ENCODE results near the gene ARPC1A.

ARPC1A gene

DNA sequence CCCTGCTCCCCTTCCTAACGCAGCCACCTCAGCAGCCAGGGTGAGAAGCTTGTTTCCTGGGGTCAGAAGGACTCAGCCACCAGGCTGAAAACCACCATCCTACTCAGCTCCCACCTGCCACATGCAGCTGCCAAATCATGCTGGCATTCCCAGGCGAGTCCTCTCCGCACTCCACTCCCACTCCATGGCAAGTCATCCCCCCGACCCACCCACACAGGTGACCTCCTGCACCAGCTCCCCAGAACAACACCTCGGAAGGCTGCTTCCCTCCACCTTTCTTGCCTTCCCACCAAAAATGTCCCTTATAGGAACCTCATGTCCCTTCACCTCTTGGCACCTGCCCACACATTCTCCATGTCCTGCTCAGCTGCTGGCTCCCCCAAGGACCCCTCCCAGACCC lies 78.1 kb downstream of the ARPC1A start:
- no CpG with 5 or more reads among the region's 5 CpGs for WGBS (ENCODE audit: extremely low coverage, insufficient coverage, insufficient read length)

GRCh38 chr7:99404235-99404976 lies 78.7 kb downstream of the ARPC1A start:
- Histone ChIP-seq H2AFZ (ENCODE audit: insufficient read depth, low read length, poor library complexity) (no peak overlapping the region), H4K12ac (ENCODE audit: low read depth, low read length) (no peak overlapping the region), H3K18ac (ENCODE audit: low read length) (no peak overlapping the region), H3K4me1 (ENCODE audit: control insufficient read depth in 1 of 2, insufficient read depth in 2 of 2, low read length in 2 of 2) (peaks cover 0 to 7% of the 10 kb centered on the region in 2 experiments), H4K91ac (ENCODE audit: low read depth, low read length) (no peak overlapping the region), H3K4me3 (ENCODE audit: low read depth, low read length) (peak overlapping the region; percentile 31), H3K4me2 (ENCODE audit: low read length) (no peak overlapping the region), H4K8ac (ENCODE audit: low read depth, low read length) (no peak overlapping the region), H3K4ac (ENCODE audit: low read depth, low read length) (no peak overlapping the region), H2AK5ac (ENCODE audit: low read length) (no peak overlapping the region), H3K14ac (ENCODE audit: low read length) (no peak overlapping the region), H3K27me3 (ENCODE audit: insufficient read depth, low read length) (peaks cover 2% of the 10 kb centered on the region), H3K79me1 (ENCODE audit: low read length) (peaks cover 14% of the 10 kb centered on the region), H3K79me2 (ENCODE audit: control insufficient read depth, insufficient read depth, low read length, poor library complexity) (peaks cover 15% of the 10 kb centered on the region), H2BK12ac (ENCODE audit: low read length) (no peak overlapping the region), H2BK120ac (ENCODE audit: insufficient read depth, low read length, poor library complexity) (no peak overlapping the region), H3K9ac (ENCODE audit: low read length) (no peak overlapping the region), H3K23ac (ENCODE audit: low read length) (no peak overlapping the region), H3K9me3 (ENCODE audit: insufficient read depth, low read depth, low read length) (no peaks in the 10 kb centered on the region), H3K36me3 (ENCODE audit: control insufficient read depth in 1 of 2, insufficient read depth in 2 of 2, low read length in 2 of 2) (peaks cover 47 to 51% of the 10 kb centered on the region in 2 experiments), H3K27ac (ENCODE audit: low read depth, low read length) (no peak overlapping the region), H2BK5ac (ENCODE audit: low read depth, low read length, poor library complexity) (no peak overlapping the region)
- no CpG with 5 or more reads among the region's 18 CpGs for WGBS (ENCODE audit: extremely low coverage, insufficient coverage, insufficient read length)
- peak in 1 of 2 donors; percentile 48 for DNase-seq

More for the DNA sequence above, 78.1 kb downstream of the ARPC1A start:
- H3K79me2 ChIP-seq (ENCODE audit: control insufficient read depth, insufficient read depth, low read length, poor library complexity): peaks cover 10% of the 10 kb centered on the region
- peak overlapping the region; percentile 39 for H3K9ac ChIP-seq (ENCODE audit: low read length)
- H3K4me2 ChIP-seq (ENCODE audit: low read length): no peak overlapping the region
- no peak overlapping the region for H3K14ac ChIP-seq (ENCODE audit: low read length)
- no peak overlapping the region for H3K4ac ChIP-seq (ENCODE audit: low read depth, low read length)
- no peak overlapping the region for H3K18ac ChIP-seq (ENCODE audit: low read length)
- H4K12ac ChIP-seq (ENCODE audit: low read depth, low read length): no peak overlapping the region
- peaks cover 2% of the 10 kb centered on the region for H3K27me3 ChIP-seq (ENCODE audit: insufficient read depth, low read length)
- no peak for DNase-seq
- no peak overlapping the region for H3K27ac ChIP-seq (ENCODE audit: low read depth, low read length)
- H2BK120ac ChIP-seq (ENCODE audit: insufficient read depth, low read length, poor library complexity): no peak overlapping the region
- H2BK5ac ChIP-seq (ENCODE audit: low read depth, low read length, poor library complexity): no peak overlapping the region
- H3K36me3 ChIP-seq (ENCODE audit: control insufficient read depth in 1 of 2, insufficient read depth in 2 of 2, low read length in 2 of 2): peaks cover 53 to 57% of the 10 kb centered on the region in 2 experiments
- no peak overlapping the region for H4K8ac ChIP-seq (ENCODE audit: low read depth, low read length)
- no peak overlapping the region for H4K91ac ChIP-seq (ENCODE audit: low read depth, low read length)
- no peak overlapping the region for H3K4me3 ChIP-seq (ENCODE audit: low read depth, low read length)
- H2AFZ ChIP-seq (ENCODE audit: insufficient read depth, low read length, poor library complexity): no peak overlapping the region
- peaks cover 9% of the 10 kb centered on the region for H3K79me1 ChIP-seq (ENCODE audit: low read length)
- no peaks in the 10 kb centered on the region for H3K9me3 ChIP-seq (ENCODE audit: insufficient read depth, low read depth, low read length)
- H2BK12ac ChIP-seq (ENCODE audit: low read length): no peak overlapping the region
- H3K23ac ChIP-seq (ENCODE audit: low read length): no peak overlapping the region
- no peak overlapping the region for H2AK5ac ChIP-seq (ENCODE audit: low read length)
- H3K4me1 ChIP-seq (ENCODE audit: control insufficient read depth in 1 of 2, insufficient read depth in 2 of 2, low read length in 2 of 2): peaks cover 0 to 7% of the 10 kb centered on the region in 2 experiments

GRCh38 chr7:99404977-99405320 lies 79.3 kb downstream of the ARPC1A start:
- peak; percentile 74 to 85 for DNase-seq
- no peaks in the 10 kb centered on the region for H3K9me3 ChIP-seq (ENCODE audit: insufficient read depth, low read depth, low read length)
- H4K91ac ChIP-seq (ENCODE audit: low read depth, low read length): no peak overlapping the region
- H3K27me3 ChIP-seq (ENCODE audit: insufficient read depth, low read length): peaks cover 2% of the 10 kb centered on the region
- H4K12ac ChIP-seq (ENCODE audit: low read depth, low read length): no peak overlapping the region
- no CpG with 5 or more reads among the region's 10 CpGs for WGBS (ENCODE audit: extremely low coverage, insufficient coverage, insufficient read length)
- no peak overlapping the region for H2BK5ac ChIP-seq (ENCODE audit: low read depth, low read length, poor library complexity)
- no peak overlapping the region for H3K14ac ChIP-seq (ENCODE audit: low read length)
- H3K23ac ChIP-seq (ENCODE audit: low read length): no peak overlapping the region
- no peak overlapping the region for H2AK5ac ChIP-seq (ENCODE audit: low read length)
- H3K9ac ChIP-seq (ENCODE audit: low read length): no peak overlapping the region
- peaks cover 41 to 45% of the 10 kb centered on the region in 2 experiments for H3K36me3 ChIP-seq (ENCODE audit: control insufficient read depth in 1 of 2, insufficient read depth in 2 of 2, low read length in 2 of 2)
- H2BK120ac ChIP-seq (ENCODE audit: insufficient read depth, low read length, poor library complexity): no peak overlapping the region
- H3K4me1 ChIP-seq (ENCODE audit: control insufficient read depth in 1 of 2, insufficient read depth in 2 of 2, low read length in 2 of 2): peaks cover 0 to 7% of the 10 kb centered on the region in 2 experiments
- H2BK12ac ChIP-seq (ENCODE audit: low read length): no peak overlapping the region
- H3K4me3 ChIP-seq (ENCODE audit: low read depth, low read length): peak overlapping the region; percentile 31
- H3K27ac ChIP-seq (ENCODE audit: low read depth, low read length): no peak overlapping the region
- no peak overlapping the region for H2AFZ ChIP-seq (ENCODE audit: insufficient read depth, low read length, poor library complexity)
- peaks cover 14% of the 10 kb centered on the region for H3K79me1 ChIP-seq (ENCODE audit: low read length)
- H3K79me2 ChIP-seq (ENCODE audit: control insufficient read depth, insufficient read depth, low read length, poor library complexity): peaks cover 19% of the 10 kb centered on the region
- peak overlapping the region; percentile 25 for H3K18ac ChIP-seq (ENCODE audit: low read length)
- H4K8ac ChIP-seq (ENCODE audit: low read depth, low read length): no peak overlapping the region
- H3K4me2 ChIP-seq (ENCODE audit: low read length): no peak overlapping the region
- H3K4ac ChIP-seq (ENCODE audit: low read depth, low read length): peak overlapping the region; percentile 15

DNA sequence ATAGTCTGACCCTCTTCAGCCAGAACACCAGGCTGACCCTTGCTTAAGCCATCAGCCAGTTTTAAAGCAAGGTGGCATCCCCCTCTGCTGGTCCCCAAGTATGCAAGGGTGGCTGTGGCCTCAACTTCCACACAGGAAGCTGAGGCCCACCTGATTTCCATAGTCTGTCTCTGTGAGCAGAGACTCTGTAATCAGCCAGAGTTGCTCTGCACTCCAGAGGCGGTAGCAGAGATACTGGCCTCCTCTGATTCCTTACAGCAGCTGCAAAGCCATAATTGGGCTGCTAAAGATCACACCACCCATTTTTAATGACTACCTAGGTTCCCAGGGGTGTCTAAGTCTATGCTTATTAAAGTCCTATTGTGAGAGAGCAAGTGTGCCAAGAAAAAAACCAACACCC lies 80.9 kb downstream of the ARPC1A start:
- Histone ChIP-seq H3K27ac (ENCODE audit: low read depth, low read length) (no peak overlapping the region), H3K14ac (ENCODE audit: low read length) (no peak overlapping the region), H3K4me1 (ENCODE audit: control insufficient read depth in 1 of 2, insufficient read depth in 2 of 2, low read length in 2 of 2) (peaks cover 2 to 7% of the 10 kb centered on the region in 2 experiments), H3K79me1 (ENCODE audit: low read length) (peaks cover 14% of the 10 kb centered on the region), H3K36me3 (ENCODE audit: control insufficient read depth in 1 of 2, insufficient read depth in 2 of 2, low read length in 2 of 2) (peaks cover 35 to 42% of the 10 kb centered on the region in 2 experiments), H3K79me2 (ENCODE audit: control insufficient read depth, insufficient read depth, low read length, poor library complexity) (peaks cover 19% of the 10 kb centered on the region), H3K9me3 (ENCODE audit: insufficient read depth, low read depth, low read length) (no peaks in the 10 kb centered on the region), H2BK120ac (ENCODE audit: insufficient read depth, low read length, poor library complexity) (no peak overlapping the region), H2BK12ac (ENCODE audit: low read length) (no peak overlapping the region), H3K18ac (ENCODE audit: low read length) (no peak overlapping the region), H4K12ac (ENCODE audit: low read depth, low read length) (no peak overlapping the region), H2AK5ac (ENCODE audit: low read length) (no peak overlapping the region), H3K4ac (ENCODE audit: low read depth, low read length) (peak overlapping the region; percentile 16), H2AFZ (ENCODE audit: insufficient read depth, low read length, poor library complexity) (no peak overlapping the region), H4K8ac (ENCODE audit: low read depth, low read length) (no peak overlapping the region), H3K9ac (ENCODE audit: low read length) (no peak overlapping the region), H2BK5ac (ENCODE audit: low read depth, low read length, poor library complexity) (no peak overlapping the region), H3K4me3 (ENCODE audit: low read depth, low read length) (no peak overlapping the region), H3K27me3 (ENCODE audit: insufficient read depth, low read length) (peaks cover 2% of the 10 kb centered on the region), H4K91ac (ENCODE audit: low read depth, low read length) (no peak overlapping the region), H3K23ac (ENCODE audit: low read length) (no peak overlapping the region), H3K4me2 (ENCODE audit: low read length) (no peak overlapping the region)
- WGBS (ENCODE audit: extremely low coverage, insufficient coverage, insufficient read length): no CpG with 5 or more reads among the region's 1 CpG
- no peak for DNase-seq
